H7 (cell line): ENCODE data around the gene TK2. TPM values are rescaled to one million over a fixed set of nuclear protein-coding genes. Genes with fewer than 3 reads are reported as not detected.
A peak's percentile ranks its signal among the peaks of the same experiment; 100 is the strongest.
"Not testable (repeated sequence)": the region's sequence is repeated elsewhere in the genome, so short reads cannot be mapped to it uniquely, and the experiment has no call there.

ENCODE experiments used
- DNase-seq: peaks from one replicate; pipeline ENCODE4 v3.0.0; 2012
- H3K27me3 ChIP-seq: 2 replicates; pipeline ENCODE4 v1.6.0; 2011; ENCODE audit warnings: mild to moderate bottlenecking, low read length; ENCODE audit not compliant: control insufficient read depth, insufficient read depth
- H3K36me3 ChIP-seq: replicated peaks from 2 replicates; pipeline ENCODE4 v1.5.1; 2011; ENCODE audit warnings: low read length; ENCODE audit not compliant: control insufficient read depth, insufficient read depth
- H3K4me3 ChIP-seq: 2 replicates; pipeline ENCODE4 v1.5.1; 2011; ENCODE audit warnings: low read depth, mild to moderate bottlenecking, control low read depth, low read length, moderate library complexity; ENCODE audit not compliant: insufficient read depth
- total RNA-seq: library from RNA; depleted of rRNA; stranded (reverse); fragments of >200 nt; shearing (Covaris generic); gene quantifications from 2 replicates; pipeline ENCODE4 v1.2.3, GENCODE V29; 2014

The TK2 gene
- total RNA-seq, 1 experiment from 2014 or later: 7.9 TPM

DNA sequence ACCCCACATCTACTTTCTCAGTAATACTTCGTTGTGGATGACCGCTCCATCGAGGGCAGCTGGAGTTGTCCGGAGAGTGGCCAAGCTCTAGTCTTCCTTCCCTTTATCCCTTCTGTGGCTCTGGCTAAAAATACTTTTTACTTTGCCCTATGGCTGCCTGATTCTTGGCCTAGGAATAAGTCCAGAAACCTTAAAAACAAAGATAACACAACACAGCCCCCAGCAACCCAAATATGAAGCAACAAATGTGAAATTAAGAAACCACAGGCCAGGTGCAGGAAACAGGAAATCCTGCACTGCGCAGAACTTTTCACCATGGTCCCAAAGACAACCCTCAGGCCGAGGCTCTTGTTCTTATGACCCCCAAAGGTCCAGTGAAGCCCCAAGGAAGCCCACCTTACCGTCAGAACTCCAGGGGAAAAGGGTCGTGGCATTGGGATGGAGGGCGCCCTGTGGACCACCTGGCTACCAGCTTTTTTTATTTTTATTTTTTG is 26.0 kb downstream of the TK2 start:
- no peaks in the 10 kb centered on the region for H3K27me3 ChIP-seq
- no peak for DNase-seq
- no peaks in the 10 kb centered on the region for H3K36me3 ChIP-seq

DNA sequence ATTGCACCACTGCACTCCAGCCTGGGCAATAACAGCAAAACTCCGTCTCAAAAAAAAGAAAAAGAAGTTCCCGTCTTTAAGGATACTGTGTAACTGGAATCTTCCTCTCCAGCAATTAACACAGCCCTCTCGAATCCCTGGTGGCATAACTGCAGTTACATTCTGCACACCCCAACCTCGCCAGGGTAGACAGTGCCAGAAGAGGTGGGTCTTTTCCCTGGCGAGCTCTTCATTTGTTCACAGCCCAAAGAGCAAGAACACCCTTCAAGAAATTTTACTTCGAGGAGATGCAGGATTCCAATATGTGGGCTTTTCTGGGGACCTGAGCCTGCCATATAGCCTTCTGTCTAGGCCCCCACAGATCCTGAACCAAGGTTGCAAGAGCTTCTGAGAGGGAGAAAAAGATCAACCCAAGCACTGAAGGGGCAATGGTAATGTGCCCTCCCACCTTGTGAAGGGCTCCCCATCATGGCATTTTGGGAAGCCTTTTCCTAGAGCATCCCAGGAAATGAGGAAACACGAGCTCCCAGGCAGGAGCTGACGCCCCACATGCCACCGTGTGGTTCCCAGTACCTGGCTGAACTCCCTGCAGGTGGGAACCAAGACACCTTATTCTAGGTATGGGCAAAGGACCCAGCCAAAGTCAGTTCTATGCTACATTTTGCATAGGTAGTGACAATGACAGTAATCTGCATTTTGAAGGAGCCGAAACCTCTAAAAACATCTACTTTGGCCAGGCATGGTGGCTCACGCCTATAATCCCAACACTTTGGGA is 26.9 kb downstream of the TK2 start:
- no peaks in the 10 kb centered on the region for H3K27me3 ChIP-seq
- DNase-seq: no peak
- no peaks in the 10 kb centered on the region for H3K36me3 ChIP-seq
- H3K4me3 ChIP-seq: no peak overlapping the region

More for the DNA sequence above, 26.0 kb downstream of the TK2 start:
- H3K4me3 ChIP-seq: no peak overlapping the region

DNA sequence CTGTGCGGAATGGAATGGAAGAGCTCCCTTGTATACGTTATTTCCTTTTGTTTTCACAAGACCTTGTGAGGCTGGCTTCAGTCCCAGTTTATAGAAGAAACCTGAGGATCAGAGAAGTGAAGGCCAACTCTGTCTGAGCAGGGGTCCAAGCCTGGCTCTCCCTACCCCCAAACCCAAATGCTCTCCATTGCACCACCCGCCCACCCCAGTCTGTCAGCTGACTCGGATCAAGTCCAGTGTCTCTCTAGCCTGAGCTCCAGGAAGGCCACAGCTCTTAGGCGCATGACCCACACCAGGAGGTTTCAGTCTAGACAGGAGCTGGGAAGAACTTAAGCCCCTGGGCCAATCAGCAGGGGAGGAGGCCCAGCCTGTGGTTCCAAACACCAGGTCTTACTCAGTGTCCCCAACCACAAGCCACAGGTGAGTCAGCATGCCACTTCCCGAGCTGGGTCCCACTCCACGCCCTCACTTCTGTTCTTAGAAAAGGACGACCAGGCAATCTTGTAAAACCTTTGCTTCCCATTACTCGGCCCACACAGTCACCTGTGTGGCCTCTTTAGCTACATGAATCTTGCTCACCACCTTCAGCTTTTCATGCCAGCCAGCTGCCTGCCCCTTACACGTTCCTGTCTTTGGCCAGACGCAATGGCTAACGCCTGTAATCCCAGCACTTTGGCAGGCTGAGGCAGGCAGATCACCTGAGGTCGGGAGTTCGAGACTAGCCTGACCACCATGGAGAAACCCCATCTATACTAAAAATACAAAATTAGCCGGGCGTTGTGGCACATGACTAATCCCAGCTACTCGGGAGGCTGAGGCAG is 27.8 kb downstream of the TK2 start:
- DNase-seq: no peak
- Histone ChIP-seq H3K36me3 (no peaks in the 10 kb centered on the region), H3K4me3 (no peak overlapping the region), H3K27me3 (no peaks in the 10 kb centered on the region)

DNA sequence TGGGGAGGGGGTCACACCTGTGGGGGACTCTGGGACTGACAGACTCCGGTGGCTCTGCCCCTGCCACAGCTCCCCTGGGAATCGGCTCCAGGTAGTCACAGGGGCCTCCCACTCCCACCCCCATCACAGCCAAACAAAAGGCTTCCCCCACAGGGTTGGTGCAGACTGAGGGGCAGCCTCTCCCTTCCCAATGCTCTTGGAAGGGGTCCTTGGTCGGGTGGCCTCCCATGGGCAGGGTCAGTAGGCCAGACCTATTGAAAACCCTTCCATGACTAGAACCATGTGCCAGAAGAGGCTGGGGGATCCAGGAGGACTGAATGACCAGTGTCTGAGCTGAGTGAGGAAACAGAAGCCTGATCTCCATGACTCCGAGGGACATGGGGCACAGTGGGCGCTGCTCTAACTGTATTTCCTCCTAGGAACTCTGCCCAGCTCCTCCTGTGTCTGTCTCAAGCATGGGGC is 28.6 kb downstream of the TK2 start:
- H3K4me3 ChIP-seq: no peak overlapping the region
- DNase-seq: no peak
- H3K36me3 ChIP-seq: no peaks in the 10 kb centered on the region
- H3K27me3 ChIP-seq: no peaks in the 10 kb centered on the region

DNA sequence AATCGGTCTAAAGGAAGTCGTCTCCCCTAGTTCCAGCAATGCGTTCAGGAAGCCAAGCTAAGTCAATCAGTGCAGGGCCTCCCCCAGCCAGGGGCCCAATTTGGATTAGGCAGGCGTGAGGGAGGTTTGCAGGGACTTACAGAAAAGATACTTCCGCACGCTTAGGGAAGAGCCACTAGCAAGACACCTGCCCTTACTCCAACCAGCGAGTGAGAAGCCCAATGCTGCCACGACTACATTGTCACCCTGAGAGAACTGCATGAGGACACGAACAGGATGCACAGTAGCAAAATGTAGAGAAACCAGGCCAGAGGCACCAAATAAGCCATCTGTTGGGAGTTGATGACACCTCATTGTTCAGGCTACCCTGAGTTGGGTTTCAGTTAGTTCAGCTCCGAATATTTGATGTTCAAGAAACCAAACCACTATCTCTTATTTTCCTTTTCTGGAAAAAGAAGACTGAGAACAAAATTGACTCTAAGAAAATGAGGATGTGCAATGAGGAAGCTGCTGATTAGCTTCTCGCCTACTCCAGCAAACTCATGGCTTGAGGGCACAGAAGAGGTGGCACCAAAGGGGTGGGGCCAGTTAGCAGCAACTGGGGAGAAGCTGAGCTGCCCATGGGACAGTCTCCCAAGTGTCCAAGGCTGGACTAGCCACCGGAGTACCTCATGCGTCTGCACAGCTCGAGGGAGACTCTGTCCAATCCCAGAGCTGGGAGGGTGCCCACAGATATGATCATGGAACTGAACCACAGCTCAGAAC is 29.3 kb downstream of the TK2 start:
- no peak for DNase-seq
- H3K36me3 ChIP-seq: no peaks in the 10 kb centered on the region
- no peaks in the 10 kb centered on the region for H3K27me3 ChIP-seq
- no peak overlapping the region for H3K4me3 ChIP-seq

DNA sequence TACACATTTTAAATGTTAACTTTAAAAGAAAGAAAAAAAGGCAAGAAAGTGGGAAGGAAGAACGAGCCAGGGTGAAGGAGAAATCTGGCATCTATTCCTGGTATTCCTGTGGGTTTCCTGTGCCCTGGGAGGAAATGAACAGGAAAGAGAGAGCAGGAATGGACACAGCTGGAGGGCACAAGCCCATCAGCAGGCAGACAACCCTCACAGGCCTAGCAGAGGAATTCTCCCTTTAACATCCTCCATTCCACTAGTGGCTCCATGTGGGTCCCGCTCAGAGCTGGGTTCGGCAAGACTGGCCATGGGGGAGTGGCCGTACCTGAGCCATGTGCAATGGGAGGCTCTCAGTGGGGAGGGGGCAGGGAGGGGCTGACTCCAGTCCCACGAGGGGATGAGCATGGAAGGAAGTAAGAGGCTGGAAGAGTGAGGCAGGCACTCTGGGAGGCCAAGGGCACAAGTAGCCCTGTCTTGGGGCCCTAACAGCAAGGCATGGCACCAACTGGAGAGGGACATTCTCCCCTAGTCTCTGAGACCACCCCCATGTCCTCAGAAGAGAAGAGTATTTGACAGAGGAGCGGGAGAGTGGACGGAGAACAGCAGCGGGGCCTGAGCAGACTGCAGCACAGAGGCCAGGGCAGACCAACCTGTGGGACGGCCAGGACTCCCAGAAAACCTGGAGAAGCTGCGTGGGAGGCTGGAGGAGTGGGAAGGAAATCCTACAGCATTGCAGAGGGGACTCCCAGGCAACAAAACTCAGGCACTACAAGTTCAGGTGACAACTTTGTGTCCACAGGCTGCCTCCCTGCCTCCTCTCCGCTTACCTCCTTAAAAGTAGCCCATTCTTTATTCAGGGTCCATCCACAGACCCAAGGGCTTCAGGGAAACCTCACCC is 30.2 kb downstream of the TK2 start:
- H3K4me3 ChIP-seq: no peak overlapping the region
- DNase-seq: no peak
- no peaks in the 10 kb centered on the region for H3K36me3 ChIP-seq
- H3K27me3 ChIP-seq: no peaks in the 10 kb centered on the region

DNA sequence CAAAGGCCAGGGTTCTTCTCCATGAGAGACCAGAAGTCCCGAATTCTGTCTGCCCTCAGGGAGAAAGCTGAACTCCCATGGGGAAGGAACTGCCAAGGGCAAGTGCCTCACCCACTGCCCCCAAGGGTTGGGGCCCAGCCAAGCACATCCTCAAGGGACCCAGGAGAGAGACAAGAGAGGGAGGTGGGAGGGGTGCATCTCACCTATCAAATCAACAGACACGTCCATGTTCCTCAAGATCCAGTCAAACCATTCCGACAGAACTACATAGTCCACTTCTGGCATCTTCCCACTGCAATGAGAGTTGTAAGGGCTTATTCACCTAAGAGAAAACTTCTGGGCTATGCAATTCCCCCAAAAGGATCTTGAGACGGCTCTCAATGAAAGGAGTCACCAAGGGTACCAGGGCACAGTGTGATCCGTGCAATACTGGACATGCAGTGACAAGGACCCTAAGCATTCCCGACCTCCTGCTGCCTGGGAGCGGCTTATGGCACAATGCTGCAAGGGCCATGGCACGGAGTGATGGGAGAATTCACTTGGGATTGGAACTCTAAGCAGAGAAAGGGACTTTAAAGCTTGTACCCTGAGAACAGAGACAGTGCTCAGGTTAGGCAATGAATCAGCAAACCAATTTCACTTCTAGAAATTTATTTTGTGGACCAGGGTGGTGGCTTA is 32.2 kb downstream of the TK2 start:
- no peaks in the 10 kb centered on the region for H3K36me3 ChIP-seq
- H3K4me3 ChIP-seq: no peak overlapping the region
- DNase-seq: no peak
- H3K27me3 ChIP-seq: no peaks in the 10 kb centered on the region

DNA sequence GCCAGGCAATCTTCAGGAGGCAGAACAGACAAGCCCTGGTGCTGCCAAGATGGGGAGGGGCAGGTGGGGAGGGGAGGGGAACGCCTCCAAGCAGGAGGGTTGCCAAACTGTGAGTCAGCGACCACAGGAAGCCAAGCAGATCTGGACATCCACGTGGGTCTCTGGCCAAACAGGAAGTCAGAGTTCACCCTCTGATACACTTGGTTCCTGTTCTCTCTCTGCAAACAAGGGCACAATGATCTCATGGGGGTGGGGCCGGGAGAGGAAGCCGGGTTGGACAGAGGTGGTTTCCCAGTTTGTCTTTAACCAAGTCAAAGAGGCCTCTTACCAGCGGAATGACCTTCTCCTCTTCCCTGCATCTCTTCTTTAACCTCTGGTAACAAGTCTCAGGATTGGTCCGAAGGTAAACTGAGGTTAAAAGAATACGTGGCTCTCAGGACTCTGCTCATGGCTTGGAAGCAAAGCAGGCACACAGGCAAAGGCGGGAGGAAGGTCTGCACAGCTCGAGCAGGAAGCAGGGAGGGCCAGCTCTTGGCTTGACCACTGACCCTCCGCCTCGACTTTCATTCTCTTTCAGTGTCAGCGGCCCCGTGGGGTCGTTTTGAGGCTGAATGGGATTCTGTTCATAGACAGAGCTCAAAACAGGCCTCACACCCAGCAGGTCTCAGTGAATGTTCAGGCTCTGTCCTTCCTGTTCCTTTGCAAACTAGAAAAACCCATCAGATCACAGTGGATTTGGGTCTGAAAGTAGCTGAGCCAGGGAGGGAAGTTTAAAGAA is 32.9 kb downstream of the TK2 start:
- Histone ChIP-seq H3K36me3 (no peaks in the 10 kb centered on the region), H3K4me3 (no peak overlapping the region), H3K27me3 (no peaks in the 10 kb centered on the region)
- DNase-seq: no peak

DNA sequence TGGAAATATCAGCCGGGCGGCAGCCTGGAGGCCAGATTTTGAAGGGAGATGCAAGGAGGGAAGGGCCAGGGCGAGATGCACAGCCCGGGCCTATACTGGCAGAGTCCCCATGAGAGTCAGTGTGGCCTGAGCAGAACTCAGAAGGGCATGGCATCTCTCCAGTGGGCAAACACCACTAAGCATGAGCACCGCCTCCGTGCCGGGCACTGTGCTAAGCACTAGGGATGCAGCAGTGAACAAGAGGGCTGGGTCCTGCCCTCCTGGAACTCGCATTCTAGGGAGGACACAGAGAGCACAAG is 33.5 kb downstream of the TK2 start:
- DNase-seq: no peak
- Histone ChIP-seq H3K27me3 (no peaks in the 10 kb centered on the region), H3K4me3 (no peak overlapping the region), H3K36me3 (no peaks in the 10 kb centered on the region)

DNA sequence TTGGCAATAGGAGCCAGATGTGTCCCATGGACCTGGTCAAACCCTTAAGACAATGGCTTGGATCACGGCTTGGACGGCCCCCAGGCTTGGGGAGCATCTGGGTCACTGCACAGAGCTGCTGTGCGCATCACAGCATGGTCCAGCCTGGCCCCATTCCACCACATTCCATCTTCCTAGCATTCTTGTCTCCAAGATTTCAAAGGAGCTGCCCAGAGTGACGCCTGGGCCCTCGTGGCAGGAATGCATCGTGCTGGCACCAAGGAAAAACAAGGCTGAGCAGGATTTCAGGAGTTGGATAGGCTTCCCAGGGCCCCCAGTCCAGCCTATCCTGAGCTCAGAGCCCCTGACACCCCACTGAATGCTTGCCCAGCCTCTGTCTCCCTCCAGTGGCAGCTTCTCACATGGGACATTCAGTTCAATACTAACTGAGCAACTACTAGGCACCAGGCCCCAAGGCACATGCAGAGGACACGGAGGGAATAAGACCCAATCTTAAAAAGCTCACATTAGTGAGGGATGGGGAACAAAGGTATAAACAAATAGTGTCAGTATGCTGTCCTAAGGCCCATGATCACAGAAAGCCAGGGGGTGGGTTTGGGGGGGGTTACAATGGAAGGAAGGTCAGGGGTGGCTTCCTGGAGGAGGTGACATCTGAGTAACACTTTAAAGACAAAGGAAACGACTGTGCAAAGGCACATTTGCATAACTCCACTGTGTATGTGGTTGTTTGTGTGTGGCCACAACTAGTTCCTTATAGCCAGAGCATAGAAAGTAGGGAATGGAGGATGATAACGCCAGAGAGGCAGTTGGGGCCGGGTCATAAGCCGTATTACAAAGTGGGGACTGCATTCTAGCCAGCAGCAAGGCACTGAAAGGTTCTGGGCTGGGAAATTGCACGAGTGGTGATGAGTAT is 34.1 kb downstream of the TK2 start:
- Histone ChIP-seq H3K36me3 (no peaks in the 10 kb centered on the region), H3K27me3 (no peaks in the 10 kb centered on the region), H3K4me3 (no peak overlapping the region)
- DNase-seq: peak; percentile 75

DNA sequence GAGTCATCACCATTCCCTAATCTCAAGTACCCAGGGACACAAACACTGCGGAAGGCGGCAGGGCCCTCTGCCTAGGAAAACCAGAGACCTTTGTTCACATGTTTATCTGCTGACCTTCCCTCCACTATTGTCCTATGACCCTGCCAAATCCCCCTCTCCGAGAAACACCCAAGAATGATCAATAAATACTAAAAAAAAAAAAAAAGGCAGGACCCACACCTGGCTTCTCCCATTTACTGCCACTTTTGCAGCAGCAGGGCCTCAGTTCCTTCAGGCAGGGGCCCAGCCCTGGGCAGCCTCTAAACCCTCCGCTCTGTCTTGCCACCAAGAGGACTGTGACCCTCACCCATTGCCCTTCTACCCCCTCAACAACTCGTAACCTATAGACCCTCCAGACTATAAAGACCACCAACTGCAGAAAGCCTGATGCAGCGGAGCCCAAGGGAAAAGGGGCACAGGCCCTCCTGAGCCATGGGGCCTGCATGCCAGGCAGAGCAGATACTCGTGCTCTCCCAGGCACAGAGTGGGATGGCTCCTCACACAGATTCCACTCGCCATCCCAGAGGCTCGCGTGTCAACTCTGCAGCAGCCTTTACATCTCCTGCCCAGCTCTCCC is 34.8 kb downstream of the TK2 start:
- not testable (repeated sequence) for H3K27me3 ChIP-seq, DNase-seq, H3K4me3 ChIP-seq, H3K36me3 ChIP-seq

DNA sequence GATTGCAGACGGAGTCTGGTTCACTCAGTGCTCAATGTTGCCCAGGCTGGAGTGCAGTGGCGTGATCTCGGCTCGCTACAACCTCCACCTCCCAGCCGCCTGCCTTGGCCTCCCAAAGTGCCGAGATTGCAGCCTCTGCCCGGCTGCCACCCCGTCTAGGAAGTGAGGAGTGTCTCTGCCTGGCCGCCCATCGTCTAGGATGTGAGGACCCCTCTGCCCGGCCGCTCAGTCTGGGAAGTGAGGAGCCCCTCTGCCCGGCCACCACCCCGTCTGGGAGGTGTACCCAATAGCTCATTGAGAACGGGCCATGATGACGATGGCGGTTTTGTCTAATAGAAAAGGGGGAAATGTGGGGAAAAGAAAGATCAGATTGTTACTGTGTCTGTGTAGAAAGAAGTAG is 35.5 kb downstream of the TK2 start:
- H3K36me3 ChIP-seq, H3K4me3 ChIP-seq, DNase-seq, H3K27me3 ChIP-seq: not testable (repeated sequence)
